GM21529 (cell line): ENCODE results near the gene ERVV-1.
"Not testable (repeated sequence)": the region's sequence is repeated elsewhere in the genome, so short reads cannot be mapped to it uniquely, and the experiment has no call there.

ENCODE experiments used
- ATAC-seq: cut with Tn5 transposase; IDR thresholded peaks from one replicate; pipeline ENCODE4 v1.9.1; 2021; ENCODE audit not compliant: unreplicated experiment

ERVV-1 gene

GRCh38 chr19:53019684-53020083 lies 6.0 kb downstream of the ERVV-1 start:
- no peak for ATAC-seq

DNA sequence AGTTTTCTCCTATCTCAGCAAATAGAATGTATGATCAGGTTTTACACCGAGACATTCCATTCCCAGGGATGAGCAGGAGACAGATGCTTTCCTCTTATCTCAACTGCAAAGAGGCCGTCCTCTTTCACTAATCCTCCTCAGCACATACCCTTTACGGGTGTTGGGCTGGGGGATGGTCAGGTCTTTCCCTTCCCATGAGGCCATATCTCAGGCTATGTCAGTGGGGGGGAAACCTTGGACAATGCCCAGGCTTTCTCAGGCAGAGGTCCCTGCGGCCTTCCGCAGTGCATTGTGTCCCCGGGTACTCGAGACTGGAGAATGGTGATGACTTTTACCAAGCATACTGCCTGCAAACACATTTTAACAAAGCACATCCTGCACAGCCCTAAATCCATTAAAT lies 14.6 kb downstream of the ERVV-1 start:
- not testable (repeated sequence) for ATAC-seq

DNA sequence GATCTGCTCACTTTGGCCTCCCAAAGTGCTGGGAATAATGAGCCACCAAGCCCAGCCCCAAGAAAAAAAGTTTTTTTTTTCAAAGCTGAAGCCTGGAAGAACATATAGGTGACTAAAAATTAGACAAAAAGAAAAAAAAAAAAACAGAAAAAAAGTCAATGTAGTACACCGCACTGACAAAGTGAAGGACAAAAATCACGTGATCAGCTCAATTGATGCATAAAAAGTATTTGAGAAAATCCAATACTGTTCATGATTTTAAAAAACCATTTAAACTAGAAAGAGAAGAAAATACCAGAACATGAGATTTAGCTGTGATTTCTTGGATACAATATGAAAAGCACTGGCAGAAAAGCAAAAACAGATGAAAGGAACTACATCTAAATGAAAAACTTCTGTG lies 20.3 kb downstream of the ERVV-1 start:
- ATAC-seq, result no peak

DNA sequence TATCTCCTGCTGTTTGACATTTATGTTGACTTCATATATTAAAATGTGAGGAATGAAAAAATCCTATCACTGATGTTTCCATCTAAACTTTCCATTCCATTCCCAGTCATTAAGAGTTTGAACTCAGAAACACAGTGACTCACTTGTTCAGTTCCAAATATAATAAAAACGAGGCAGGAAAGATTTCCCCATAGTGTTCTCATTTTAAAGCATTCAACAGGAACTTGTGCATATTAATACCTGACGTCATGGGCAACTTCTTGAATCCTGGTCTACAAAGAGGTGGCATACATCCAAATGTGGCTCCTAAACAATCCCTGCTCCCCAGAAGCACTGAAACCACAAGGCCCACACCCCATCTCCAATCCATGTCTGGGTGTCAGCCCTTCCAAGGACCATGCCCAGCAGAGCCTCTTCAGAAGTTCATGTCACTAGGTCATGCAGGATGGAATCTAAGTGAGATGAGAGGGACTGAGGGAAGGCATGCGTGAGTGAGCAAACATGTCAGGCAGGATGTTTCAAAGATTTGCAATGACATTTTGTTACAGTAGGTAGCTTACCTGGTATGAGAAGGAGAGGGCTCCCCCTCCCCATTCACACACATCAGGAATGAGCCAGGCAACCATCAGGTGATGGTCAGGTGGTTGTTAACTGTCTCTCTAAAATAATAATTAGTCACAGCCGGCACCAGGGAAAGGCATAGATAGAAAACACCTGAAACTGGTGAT lies 21.4 kb downstream of the ERVV-1 start:
- ATAC-seq, result no peak

DNA sequence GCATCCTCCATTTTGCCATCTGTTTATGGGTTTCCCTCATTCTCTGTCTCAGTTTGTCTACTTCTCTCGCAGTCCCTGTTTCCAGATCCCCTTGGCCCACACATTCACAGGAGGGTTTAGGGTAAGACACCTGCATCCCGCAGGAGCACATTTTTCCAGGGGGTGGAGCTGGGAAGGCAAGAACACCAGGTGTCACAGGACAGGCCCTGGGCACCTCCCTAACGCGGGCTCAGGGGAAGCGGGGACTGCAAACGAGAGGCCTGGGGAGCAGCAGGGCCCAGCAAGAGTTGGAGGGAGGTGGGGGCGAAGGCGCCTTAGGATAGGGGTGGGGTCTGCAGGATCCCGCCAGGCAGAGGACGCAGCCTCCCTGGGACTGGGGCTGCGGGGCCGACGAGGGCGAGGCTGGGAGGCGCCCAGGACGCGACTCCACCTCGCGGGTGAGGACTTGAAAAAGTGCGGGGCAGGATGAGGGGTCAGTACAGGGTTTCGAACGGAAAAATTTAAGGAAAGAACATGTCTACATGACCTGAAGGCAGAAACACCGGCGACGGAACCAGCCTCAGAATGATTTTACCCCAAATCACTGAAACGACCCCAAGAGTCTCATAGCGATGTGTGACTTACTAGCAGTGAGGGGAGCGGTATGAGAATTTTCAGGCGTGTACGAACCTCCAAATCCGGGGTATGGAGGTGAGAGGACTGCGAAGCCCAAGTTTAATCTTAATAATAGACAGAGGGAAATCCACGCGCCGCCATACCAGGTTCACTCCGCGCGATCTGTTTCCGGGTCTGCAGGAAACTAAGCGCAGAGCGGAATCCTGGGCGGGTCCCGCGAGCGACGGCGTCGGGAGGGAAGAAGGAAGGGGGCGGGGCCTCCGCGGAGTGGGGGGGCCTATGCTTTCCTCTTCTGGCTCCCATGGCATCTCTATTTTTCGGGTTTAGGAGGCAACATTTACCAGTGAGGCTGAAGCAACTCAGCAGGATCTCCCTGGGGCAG lies 23.7 kb downstream of the ERVV-1 start:
- ATAC-seq, result no peak

- no peak for ATAC-seq
These were observed 27.6 kb downstream of the ERVV-1 start for GRCh38 chr19:53041366-53041765.

- ATAC-seq, result no peak
These were observed 31.8 kb downstream of the ERVV-1 start for GRCh38 chr19:53045536-53045935.

- no peak for ATAC-seq
These were observed 33.7 kb downstream of the ERVV-1 start for GRCh38 chr19:53047379-53047778.

GRCh38 chr19:53055117-53055516 lies 41.4 kb downstream of the ERVV-1 start:
- no peak for ATAC-seq

DNA sequence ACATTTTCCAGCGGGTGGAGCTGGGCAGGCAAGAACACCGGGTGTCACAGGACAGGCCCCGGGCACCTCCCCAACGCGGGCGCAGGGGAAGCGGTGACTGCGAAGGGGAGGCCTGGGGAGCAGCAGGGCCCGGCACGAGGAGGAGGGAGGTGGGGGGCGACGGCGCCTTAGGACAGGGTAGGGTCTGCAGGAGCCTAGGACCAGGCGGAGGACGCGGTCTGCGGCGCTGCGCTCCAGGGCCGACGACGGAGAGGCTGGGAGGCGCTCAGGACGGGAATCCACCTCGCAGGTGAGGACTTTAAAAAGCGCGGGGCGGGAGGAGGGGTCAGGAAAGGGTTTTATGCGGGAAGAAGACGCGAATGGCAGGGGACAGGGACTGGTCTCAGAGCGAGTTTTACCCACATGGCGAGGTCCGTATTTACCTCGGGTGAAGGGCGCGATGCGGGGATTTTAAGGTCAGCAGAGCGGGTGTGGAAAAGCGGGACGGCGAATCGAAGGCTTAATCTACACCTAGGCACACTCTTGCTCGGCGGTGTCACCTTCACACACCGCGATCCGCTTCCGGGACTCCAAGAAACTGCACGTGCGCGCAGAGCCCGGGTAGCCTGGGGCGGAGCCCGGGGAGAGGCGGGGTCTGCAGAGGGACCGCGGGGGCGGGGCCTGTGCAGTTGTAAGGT lies 44.3 kb downstream of the ERVV-1 start:
- no peak for ATAC-seq
